Hematopoietic multipotent progenitor cell treated with erythropoietin and hydrocortisone succinate and interleukin-3 and kit ligand, for 4 days (in vitro differentiated cells): ENCODE results near the gene MAP1LC3B2.

Experiments used
- DNase-seq: peaks from one replicate; pipeline ENCODE4 v3.0.0-alpha.2; 2015

Gene MAP1LC3B2

DNA sequence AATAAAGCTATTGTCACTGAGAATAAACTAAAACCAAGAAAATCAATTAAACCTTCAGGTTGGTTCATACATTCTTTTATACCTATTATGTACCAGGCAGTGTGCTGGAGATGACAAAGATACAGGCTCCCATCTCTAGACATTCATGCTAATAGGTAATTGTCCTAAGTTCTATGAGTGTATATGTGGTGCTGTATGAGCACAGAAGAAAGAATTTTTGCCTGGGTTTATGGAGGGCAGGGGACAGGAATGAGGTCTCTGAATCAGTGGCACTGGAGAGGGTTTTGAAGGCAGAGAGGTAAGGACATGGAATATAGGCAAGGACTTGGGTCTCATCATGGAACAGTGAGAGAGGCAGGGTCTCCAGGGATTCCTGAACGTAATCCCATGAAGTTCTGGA is 38.7 kb downstream of the MAP1LC3B2 start:
- no peak for DNase-seq

DNA sequence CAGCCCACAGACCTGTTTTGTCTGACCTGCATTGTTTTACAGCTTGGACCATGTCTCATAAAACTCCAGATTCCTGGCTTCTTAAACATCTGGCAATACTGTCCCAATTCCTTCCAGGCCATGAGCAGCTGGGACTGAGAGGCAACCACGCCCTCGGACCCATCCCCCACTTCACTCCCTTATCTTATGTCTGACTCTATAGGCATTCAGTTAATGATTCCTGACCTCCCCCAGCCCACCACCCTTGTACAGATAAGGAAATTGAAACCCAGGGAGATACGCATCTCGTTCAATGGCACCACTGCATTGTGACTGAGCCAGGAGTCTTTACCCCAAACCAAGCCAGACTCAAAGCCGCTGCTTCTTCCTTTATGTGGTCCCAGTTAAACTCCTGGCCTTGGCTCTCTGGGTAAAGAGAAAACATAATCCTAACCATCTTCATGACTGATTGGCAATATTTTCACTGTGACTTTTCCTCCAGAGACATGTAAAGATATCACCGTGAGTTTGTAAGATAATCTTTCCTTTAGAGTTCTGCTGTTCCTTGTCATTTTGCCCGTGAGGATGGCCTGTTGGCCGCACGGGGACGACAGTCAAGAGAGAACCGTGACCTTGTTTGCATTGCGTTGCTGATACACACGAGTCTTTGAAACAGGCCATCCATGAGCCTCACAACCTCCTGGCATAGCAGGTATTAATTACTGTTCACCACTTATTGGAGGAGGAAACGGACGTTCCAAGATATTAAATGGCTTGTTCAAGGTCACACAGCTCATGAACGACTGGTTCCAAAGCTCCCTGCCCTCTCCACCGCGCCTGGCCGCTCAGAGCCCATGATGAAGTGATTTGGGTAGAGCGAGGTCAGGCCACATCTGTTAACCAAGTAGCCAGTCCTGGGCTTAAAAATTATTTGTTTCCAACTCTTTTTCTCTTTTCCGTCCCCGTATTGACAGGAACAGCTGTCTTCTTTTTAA is 39.4 kb downstream of the MAP1LC3B2 start:
- DNase-seq, result peak; percentile 57

DNA sequence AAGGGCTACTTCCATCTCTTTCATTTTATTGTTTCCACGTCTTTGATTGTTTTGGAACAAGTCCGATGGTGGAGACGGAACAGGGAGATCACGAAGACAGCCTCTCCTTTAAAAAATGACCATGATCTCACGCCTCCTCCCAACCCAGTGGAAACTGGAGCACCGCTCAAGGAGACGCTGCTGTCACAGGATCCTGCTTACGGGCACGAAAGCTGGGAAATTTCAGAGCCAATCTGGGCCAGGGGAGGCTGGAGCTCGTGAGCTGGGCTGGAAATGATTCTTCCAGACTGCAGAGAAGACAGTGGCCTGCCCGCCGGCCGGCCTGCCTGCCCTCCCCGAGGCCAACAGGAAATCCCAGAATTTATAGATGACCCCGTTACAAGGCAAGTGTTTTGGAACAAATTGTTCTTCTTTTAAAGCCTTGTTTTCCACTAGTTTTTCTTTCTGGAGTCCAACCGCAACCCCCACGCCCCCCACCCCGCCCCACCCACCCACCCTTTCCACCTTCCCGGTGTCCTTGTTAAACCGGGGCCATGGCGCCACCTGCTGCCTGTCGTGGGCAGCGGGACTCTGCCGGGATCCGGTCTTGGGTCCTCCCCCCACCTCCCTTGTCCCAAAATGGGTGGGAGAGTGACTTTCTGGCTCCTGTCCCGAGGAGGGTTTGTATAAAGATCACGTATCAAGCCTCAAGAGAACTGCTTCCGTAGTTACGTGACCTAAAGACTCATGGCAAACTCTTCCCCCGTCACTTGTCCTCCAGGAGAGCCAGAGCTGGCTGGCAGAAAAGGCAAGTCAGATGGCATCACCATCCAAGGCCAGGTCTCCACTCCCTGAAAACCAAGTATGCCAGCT is 40.3 kb downstream of the MAP1LC3B2 start:
- DNase-seq, result peak; percentile 83

DNA sequence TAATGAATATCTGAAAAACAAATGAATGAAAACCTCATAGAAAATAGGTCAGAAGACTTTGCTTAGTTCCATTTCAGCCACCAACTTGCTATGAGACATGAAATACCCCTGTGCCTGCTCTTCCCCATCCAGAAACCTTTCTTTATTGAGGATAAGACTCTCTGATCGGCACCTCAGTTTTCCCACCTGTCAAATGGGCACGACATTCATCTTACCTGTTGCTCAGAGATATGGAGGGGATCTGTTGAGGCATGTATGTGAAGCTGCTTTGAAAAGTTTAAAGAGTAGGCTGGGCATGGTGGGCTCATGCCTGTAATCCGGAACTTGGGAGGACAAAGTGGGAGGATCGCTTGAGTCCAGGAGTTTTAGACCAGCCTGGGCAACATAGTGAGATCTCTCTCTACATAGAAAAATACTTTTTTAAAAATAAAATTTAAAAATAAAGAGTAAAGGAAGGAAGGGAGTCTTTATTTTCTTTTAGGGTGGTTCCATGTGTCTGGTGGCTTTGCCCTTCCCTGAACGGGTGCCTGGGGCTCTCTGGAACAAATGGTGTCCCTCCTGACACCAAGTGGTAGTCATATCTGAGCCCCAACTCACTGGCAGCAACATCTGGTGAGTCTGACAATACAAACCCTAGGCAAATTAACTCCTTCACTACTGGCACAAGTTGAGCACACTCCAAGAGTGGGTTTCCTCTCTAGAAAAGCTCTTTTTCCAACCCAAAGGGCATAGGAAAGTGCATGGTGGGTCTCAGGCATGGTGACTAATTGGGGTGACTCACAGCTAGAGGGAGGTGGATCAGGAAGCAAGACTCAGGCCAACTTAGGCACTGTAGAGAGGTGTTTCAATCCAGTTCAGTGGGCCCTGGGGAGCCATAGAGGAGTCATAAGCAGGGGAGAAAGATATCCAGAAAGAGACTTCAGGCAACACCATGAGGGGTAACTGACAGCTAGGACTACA is 42.1 kb downstream of the MAP1LC3B2 start:
- peak; percentile 77 for DNase-seq

DNA sequence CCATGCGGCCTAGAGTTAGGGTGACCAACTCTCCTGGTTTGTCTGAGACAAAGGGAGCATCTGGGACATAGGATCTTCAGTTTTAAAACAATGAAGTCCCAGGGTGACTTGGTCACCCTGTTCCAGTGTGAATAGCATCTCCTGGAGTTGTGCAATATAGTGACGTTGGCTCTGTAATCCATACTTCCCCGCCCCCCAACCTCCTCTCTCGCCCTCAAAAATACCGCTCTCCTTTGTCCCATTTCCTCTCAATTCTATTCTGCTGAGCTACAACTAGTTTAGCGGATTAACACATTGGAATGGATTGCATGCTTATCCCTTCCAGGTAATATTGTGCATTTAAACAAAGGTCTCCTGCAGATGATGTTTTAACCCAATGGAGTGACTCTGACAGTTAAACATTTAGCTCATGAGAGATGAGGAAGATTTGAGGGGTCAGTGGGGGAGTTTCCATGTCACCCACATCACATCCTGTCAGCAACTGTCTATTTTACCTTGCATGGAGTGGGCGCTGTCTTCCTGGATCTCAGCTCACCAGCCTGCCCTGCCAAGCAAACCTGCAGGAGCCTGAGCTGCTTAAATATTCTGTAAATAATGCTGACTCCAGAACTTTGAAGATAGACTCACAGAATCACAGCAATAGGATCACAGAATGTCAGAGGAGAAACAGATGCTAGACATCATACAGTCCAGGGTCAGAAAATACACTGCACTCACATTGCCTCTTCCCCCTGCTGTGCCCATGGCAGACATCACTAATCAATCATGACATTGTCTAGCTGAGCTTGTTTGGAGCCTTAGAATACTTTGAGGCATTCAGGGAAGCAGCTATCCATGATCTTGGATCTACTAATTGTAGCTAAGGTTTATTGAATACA is 43.0 kb downstream of the MAP1LC3B2 start:
- DNase-seq, result no peak

DNA sequence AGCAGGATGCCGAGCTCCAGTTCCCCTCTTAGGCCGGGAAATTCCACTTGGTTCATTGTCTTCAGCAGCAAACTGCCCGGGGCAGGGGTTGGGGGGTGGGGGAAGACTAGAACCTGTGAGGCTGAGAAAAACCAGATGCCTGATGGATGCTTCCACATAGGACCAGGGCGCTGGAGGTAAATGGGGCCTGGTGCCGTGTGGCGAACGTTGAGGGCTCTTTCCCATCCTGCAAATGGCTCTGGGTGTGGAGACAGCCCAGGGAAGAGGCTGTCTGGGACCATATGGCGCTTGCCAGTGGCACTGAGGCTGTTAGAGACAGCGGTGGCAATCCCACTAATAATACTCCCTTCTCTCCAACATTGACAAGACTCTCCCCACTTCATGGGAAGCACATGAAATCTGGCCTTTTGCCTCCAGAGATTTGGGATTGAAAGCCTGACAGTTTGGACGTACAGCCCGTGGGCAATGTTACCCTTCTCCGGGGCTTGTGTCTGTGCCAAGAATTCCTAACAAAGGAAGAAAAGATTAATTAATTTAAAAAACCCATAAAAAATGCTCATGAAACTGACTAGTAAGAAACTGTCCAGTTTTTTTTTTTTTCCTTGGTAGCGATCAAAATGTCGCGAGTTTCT is 44.5 kb downstream of the MAP1LC3B2 start:
- DNase-seq, result no peak

DNA sequence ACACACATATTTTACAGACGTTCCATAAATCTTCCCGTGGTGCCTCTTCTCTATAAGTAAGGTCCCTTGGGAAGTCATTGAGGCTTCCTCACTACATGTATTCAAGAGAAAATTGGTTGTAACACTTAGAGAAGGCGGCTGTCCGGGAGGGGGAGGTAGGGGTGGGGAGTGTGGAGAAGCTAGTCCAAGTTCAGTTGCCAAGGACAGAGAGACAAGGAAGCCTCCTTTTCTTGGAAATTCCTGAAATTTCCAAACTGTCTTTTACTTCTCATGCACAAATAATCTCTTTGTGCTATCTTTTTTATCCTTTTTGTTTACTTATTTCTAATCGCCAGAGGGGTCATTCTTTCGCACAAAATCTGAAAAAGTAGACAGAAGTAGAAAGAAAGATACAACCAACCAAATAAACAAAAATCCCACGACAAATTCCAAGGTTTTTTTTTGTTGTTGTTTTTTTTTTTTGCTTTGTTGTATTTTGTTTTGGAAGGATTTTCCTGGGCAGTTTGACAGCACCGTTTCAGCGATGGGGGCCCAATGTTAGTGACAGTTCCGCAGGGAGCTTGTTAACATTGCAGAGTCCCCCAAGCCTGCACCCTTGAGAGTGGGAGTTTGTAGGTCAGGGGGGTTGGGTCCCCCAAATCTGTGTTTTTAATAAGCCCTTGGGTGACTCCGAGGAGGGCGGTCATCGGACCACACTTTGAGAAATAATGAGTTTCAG is 45.2 kb downstream of the MAP1LC3B2 start:
- no peak for DNase-seq

DNA sequence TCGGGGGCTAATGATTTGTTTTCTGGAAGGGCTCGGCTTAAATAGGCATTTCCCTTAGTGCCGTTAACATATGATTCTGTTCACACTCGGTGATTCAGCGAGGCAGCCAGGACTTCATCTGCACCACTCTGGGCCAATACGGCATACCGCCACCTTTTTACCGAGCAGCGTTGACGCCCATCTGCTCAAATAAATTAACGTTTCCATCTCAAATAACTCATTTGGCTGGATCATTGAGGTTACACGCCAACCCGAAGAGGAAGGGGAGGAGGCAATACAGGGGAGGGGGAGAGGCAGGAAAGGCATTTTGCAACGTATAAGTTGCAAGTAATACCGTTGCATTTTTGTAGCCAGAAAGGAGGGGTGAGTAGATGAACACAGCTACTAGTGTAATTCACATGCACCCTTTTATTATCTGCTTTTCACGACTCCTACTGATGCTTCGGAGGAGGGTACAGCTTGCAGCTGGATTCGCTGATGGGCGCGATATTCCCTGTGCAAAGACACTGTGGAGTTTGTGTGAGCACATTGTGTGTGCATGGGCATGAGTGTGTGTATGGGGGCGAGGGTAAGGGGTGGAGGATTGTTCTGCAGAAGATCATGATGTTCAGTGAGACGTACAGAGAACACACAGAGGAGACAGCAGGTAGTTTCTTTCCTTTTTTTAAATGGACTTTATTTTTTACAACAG is 45.9 kb downstream of the MAP1LC3B2 start:
- DNase-seq, result no peak

DNA sequence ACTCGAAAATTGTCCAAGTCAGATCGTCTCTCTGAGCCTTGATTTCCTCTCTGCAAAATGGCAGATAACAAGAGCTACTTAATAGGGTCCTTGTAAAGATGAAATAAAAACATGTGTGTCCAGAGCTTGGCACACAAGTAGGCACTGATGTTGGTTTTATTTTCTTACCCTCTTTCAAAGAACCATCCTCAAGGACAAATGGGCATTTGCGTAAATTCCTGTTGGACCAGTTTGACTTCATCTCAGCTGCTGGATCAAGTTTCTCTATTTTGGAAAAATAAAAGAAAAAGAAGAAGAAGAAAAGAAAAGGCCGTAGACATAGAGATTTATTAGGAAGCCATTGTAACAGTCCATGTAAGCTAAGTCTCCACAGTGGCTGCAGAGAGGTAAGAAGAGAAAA is 47.2 kb downstream of the MAP1LC3B2 start:
- no peak for DNase-seq

DNA sequence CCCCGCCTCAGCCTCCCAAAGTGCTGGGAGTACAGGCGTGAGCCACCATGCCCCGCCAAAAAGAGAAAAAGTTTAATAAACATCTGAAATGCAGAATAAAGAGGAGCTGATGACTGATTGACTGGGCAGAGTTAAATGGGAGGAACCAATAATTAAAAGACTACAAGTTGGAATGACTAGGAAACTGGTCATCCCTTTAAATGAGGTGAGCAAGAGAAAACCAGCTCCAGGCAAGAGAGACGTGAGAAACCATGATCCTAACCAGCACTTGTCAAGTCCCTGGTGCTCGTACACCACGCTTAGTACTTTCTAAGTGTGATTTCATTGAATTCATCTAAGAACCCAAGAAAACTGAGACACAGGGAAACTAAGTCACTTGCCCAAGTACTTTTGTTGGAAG is 47.9 kb downstream of the MAP1LC3B2 start:
- no peak for DNase-seq

DNA sequence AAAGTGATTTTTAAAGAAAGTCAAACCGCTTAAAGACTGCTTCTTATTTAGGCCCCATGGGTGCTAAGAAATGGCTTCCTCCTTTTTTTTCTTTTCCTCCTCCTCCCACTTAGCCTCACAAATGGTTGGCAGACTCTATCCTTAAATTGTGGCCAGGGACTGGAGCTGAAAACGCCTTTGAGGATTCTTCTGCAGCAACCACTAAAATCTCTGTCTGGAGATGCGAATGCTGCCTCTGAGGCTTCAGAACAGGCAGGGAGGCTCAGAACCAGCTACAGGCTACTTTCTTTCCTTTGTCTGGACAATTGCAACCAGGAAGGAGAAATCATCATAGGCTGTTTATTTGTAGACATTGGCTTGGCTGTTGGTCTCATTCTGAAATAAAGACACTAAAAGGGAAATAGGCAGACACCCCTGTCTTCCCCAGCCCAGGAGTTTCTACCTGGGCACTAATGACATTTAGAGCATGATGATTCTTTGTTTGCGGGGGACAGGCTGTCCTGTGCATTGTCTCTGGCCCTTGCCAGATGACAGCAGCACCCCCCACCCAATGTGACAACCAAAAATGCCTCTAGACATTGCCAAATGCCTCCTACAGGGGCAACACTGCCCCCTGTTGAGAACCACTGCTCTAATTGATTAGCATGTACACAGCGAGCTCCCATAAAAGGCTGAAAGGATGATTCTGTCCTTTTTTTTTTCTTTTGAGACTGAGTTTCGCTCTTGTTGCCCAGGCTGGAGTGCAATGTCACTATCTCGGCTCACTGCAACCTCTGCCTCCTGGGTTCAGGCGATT is 50.3 kb downstream of the MAP1LC3B2 start:
- peak; percentile 76 for DNase-seq

DNA sequence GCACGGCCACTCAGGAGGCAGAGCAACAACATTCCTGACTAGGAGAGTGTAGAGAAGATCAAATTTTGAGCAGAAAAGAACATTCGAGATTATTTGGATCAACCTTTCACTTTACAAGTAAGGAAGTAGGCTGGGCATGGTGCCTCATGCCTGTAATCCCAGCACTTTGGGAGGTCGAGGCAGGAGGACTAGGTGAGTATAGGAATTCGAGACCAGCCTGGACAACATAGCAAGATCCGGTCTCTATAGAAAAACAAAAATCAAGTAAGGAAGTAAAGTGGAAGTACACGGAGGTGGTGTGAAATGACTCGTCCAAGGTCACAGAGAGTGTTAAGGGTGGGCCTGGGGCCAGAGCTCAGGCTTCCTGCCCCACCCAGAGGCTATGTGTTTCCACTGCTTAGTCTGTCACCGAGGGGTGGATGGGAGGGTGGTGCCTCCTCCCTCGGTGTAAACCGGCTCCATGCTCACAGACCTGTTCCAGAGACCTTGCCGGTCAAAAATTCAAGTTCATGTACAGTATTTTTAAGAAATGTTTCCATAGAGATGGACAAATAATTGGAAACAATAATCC is 51.9 kb downstream of the MAP1LC3B2 start:
- DNase-seq, result no peak

DNA sequence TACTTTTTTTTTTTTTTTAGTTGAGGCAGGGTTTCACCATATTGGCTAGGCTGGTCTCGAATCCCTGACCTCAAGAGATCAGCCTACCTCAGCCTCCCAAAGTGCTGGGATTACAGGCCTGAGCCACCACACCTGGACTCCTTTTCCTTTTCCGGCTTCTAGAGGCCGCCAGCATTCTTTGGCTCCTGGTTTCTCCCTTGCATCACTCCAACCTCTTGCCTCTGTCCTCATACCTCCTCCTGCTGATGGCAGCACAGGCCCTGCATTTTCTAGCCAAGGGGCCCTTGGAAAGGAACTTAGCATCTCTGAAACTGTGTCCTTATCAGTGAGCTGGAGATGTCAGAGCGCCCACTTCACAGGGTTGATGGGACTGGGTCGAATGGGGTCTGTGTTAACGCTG is 53.3 kb downstream of the MAP1LC3B2 start:
- no peak for DNase-seq

DNA sequence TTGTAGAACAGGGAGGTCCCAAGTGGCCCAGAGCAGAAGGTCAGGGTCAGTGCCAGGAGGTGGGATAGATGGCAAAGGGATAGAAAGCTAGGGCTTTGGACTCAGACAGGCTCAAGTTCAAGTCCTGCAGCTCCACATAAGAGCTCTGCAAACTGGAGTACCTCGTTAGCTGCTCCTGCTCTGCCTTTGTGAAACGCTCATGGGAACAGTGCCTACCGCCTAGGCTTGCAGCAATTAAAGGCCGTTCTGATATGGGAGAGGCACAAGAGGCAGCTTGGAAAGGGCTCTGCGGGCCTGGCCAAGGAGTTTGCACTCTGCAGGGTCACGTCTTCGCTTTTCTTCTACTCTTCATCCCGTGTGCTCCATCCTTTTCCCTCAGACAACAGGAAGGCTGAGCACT is 54.1 kb downstream of the MAP1LC3B2 start:
- DNase-seq, result no peak

DNA sequence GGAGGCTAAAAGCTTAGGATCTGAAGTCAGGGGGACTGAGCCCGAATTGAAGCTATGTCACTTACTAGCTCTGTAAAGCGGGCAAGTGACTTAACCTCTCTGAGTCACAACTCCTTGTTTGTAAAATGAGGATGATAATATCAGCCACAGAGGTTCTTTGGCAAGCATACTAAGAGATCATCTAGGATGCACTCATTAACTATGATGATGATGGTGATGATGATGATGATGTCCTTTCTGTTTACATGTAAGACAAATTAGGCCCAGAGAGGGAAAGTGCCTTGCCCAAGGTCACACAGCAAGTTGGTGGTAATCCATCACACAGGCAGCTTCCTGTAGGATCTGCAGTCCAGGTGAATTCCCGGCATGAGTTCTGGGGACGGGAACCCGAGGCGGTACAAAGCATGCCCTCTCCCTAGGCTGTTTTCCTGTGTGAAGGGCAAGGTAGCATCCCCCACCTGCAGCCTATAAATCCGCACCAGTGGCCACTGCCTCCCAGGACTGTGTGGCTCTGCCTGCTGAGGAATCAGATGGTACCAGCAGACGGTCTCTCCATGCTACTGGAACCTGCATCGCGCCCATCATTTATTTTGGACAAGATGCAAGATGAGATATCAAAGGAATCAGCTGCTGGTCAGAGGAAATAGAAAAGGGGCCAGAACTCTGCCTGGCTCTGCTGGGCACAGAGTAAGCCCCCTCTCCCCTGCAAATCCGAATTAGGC is 55.2 kb downstream of the MAP1LC3B2 start:
- no peak for DNase-seq

DNA sequence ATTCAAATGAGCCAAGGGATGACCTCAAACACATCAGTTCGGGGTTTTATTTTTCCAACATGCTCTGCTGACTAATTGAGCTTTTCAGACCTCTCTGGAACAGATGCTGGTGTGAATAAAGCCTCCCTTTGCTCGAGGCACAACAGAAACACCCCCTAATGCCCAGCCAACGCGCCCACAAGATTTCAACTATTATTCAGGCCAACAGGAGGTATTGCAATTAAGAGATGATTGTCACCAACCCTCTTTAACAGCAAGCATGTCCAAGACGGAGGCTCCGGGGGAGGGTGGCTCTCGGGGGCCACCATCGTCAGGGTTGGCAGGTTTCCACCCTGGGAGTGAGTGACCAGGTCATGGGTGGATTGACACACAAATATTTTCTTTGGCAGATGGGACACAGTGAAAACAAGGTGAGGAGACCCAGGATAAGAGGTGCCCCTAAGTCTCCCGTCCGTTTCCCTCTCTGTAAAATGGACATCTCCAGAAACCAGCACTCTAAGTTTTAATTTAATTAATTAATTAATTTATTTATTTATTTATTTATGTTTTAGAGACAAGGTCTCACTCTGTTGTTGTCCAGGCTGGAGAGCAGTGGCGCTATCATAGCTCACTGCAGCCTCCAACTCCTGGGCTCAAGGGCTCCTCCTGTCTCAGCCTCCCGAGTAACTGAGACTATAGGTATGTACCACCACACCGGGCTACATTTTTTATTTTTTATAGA is 56.1 kb downstream of the MAP1LC3B2 start:
- no peak for DNase-seq
